Measurements from ENCODE around the gene NKX1-1.

The NKX1-1 gene

DNA sequence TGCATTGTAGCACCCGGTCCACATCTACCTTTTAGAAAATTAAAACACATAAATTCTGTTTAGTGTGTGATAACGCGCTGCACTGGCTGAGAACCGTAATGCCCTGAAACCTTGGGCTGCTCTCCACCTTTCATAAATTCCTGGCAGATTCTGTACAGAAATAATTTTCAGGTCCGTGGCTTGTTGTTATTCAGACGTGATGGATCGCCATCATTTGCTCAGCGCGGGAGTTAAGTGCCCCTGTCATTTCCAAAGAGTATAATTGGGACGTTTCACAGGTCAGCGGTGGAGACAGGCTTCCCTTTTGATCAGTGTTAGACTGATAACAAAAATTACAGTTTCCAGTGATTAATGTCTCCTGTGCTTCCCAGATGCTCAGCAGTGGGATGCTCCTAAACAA is 42.7 kb downstream of the NKX1-1 start:
- Histone ChIP-seq H3K27me3 (ENCODE audit: control insufficient read depth, insufficient read depth, low read length) (no peaks in the 10 kb centered on the region), H3K9me3 (ENCODE audit: control insufficient read depth, insufficient read depth, low read length) (no peaks in the 10 kb centered on the region), H3K4me1 (ENCODE audit: control insufficient read depth, insufficient read depth, low read length) (no peaks in the 10 kb centered on the region), H3K4me3 (ENCODE audit: low read depth, low read length) (no peak overlapping the region), H3K9ac (ENCODE audit: low read depth, low read length) (no peak overlapping the region), H3K36me3 (ENCODE audit: control insufficient read depth, insufficient read depth, low read length) (peaks cover 5% of the 10 kb centered on the region)

DNA sequence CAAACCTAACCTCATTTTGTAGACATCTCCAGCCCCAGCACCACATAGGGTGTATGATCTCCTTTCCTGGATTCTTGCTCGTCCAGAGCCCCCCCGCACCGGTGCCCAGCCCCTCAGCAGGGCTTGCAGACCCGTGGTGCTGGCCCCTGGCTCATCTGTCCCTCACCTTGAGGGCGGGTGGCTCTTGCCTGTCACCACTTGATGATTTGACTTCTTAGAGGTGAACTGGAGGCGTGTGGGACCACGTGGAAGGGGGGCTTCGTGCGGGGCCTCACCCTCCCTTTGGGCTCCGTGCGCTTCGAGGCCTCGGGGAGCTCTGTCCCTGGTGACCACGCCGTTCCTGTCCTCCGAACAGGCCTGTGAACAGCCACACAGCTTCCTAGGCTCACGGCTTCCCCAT is 43.7 kb downstream of the NKX1-1 start:
- Histone ChIP-seq H3K36me3 (ENCODE audit: control insufficient read depth, insufficient read depth, low read length) (peaks cover 13% of the 10 kb centered on the region), H3K27me3 (ENCODE audit: control insufficient read depth, insufficient read depth, low read length) (no peaks in the 10 kb centered on the region), H3K9me3 (ENCODE audit: control insufficient read depth, insufficient read depth, low read length) (no peaks in the 10 kb centered on the region)

DNA sequence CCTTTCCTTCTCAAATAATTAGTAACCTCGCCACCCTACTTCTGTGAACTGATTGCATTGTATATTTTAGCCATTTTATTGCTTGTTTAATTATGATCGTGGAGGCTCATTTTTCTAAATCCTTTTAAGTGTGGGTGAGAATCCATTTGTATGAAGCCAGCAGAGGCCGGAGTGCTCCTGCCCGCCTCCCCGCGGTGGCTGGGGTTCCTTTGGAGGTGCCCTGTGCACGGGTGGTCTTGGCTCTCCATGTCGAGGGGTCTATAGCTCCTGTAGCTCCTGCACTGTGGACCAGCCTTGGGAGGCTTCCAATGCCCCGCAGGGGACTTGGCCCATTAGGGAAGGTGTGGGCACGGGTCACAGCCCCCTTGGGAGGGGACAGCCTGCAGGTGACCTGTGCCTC is 44.2 kb downstream of the NKX1-1 start:
- no peaks in the 10 kb centered on the region for H3K4me1 ChIP-seq (ENCODE audit: control insufficient read depth, insufficient read depth, low read length)
- peaks cover 14% of the 10 kb centered on the region for H3K36me3 ChIP-seq (ENCODE audit: control insufficient read depth, insufficient read depth, low read length)
- H3K27me3 ChIP-seq (ENCODE audit: control insufficient read depth, insufficient read depth, low read length): no peaks in the 10 kb centered on the region
- no peak overlapping the region for H3K9ac ChIP-seq (ENCODE audit: low read depth, low read length)
- H3K9me3 ChIP-seq (ENCODE audit: control insufficient read depth, insufficient read depth, low read length): no peaks in the 10 kb centered on the region
- no peak overlapping the region for H3K4me3 ChIP-seq (ENCODE audit: low read depth, low read length)

More for the DNA sequence above, 43.7 kb downstream of the NKX1-1 start:
- H3K9ac ChIP-seq (ENCODE audit: low read depth, low read length): no peak overlapping the region
- H3K4me3 ChIP-seq (ENCODE audit: low read depth, low read length): no peak overlapping the region
- no peaks in the 10 kb centered on the region for H3K4me1 ChIP-seq (ENCODE audit: control insufficient read depth, insufficient read depth, low read length)

DNA sequence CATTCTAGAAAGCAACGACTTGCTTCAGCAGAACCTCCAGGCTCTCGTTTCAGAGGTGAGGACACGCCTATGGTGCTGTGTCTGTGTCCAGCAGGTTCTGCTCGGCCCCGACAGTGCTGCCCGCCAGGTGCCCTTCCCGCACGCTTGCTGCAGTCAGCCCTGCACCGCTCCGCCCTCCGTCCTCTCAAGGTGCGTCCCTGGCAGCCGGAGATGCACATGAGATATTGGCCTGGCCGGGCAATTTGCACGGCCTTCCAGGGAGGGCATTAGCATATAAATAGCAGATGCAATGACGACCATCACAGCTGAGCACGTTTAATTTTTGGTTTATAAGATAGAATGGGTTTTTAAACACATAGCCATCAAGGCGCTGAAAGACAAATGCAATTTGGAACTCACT is 44.8 kb downstream of the NKX1-1 start:
- H3K9ac ChIP-seq (ENCODE audit: low read depth, low read length): no peak overlapping the region
- no peaks in the 10 kb centered on the region for H3K27me3 ChIP-seq (ENCODE audit: control insufficient read depth, insufficient read depth, low read length)
- no peaks in the 10 kb centered on the region for H3K9me3 ChIP-seq (ENCODE audit: control insufficient read depth, insufficient read depth, low read length)
- H3K4me1 ChIP-seq (ENCODE audit: control insufficient read depth, insufficient read depth, low read length): no peaks in the 10 kb centered on the region
- peaks cover 18% of the 10 kb centered on the region for H3K36me3 ChIP-seq (ENCODE audit: control insufficient read depth, insufficient read depth, low read length)
- H3K4me3 ChIP-seq (ENCODE audit: low read depth, low read length): no peak overlapping the region

DNA sequence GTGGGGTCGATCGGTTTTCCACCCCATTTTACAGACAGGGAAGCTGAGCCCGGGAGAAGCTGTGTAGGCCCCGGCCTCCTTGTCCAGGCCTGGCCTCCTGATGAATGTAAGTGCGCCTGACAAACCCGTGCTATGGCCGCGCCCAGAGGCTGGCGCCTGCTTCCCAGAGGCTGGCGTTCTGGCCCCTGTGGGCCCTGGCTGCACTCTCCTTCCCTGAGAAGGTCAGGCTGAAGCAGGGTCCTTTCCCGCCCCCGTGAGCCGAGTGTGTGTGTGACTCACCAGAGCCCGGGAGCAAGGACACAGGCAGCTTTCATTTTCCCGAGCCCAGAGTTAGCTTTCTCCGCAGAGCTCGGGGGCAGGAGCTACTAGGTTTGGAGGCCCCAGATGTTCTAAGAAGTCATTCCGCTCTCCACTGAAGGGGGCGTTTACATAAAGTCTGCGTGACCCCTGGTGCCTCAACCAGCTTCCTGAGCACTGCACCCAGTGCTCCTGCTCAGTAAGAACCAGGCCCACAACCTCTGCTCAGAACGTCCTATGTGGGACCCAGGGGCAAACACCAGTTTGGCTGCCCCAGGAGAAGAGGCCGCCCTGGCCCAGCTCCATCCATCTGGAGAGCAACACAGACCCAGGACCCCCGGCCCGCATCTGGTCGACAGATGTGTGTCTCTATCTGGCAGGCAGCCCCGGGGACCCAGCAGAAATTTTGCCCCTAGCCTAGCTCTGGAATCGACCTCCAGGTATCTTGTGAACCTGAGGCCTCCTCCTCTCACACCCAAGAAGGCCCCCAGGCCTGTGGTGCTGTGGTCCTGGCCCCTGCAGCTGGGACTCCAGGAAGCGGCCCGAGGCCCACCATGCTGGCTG is 45.6 kb downstream of the NKX1-1 start:
- no peaks in the 10 kb centered on the region for H3K9me3 ChIP-seq (ENCODE audit: control insufficient read depth, insufficient read depth, low read length)
- H3K36me3 ChIP-seq (ENCODE audit: control insufficient read depth, insufficient read depth, low read length): peaks cover 26% of the 10 kb centered on the region
- no peak overlapping the region for H3K9ac ChIP-seq (ENCODE audit: low read depth, low read length)
- H3K27me3 ChIP-seq (ENCODE audit: control insufficient read depth, insufficient read depth, low read length): no peaks in the 10 kb centered on the region
- no peaks in the 10 kb centered on the region for H3K4me1 ChIP-seq (ENCODE audit: control insufficient read depth, insufficient read depth, low read length)
- H3K4me3 ChIP-seq (ENCODE audit: low read depth, low read length): no peak overlapping the region

DNA sequence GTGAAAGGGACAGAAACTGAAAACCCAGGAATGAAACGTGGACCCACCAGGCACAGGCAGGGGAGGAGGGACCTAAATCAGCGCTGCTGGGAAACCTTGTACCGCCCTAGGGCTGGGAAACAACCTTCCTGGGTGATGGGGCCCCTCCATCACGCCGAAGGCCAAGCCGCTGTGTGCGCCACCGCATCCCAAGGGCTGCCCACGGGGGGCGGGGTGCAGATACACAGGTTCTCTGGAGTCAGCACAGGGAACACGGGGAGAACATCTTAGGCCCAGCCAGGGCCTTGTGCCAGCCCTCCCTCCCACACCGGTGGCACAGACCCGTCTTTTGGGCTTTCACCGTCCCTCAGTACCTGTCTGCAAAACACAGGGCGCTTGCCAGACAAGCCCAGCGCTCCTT is 46.3 kb downstream of the NKX1-1 start:
- peak overlapping the region; percentile 37 for H3K9ac ChIP-seq (ENCODE audit: low read depth, low read length)
- no peaks in the 10 kb centered on the region for H3K27me3 ChIP-seq (ENCODE audit: control insufficient read depth, insufficient read depth, low read length)
- H3K9me3 ChIP-seq (ENCODE audit: control insufficient read depth, insufficient read depth, low read length): no peaks in the 10 kb centered on the region
- H3K4me1 ChIP-seq (ENCODE audit: control insufficient read depth, insufficient read depth, low read length): no peaks in the 10 kb centered on the region
- H3K36me3 ChIP-seq (ENCODE audit: control insufficient read depth, insufficient read depth, low read length): peaks cover 26% of the 10 kb centered on the region
- H3K4me3 ChIP-seq (ENCODE audit: low read depth, low read length): no peak overlapping the region

DNA sequence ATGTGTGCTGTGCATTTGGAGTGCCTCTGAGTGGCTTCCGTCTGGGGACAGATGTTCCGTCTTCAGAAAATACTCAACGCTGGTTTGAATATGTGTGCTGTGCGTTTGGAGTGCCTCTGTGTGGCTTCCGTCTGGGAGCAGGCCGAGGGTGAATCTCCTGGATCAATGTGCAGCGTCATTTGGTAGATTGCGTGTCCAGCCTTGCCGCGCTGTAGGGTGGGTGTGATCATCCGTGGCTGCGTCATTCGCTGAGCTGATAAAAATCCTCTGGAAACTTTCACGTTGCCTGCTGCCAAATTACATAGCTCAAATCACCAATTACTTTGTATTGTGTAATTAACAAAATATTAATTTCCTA is 47.1 kb downstream of the NKX1-1 start:
- Histone ChIP-seq H3K27me3 (ENCODE audit: control insufficient read depth, insufficient read depth, low read length) (no peaks in the 10 kb centered on the region), H3K4me3 (ENCODE audit: low read depth, low read length) (no peak overlapping the region), H3K9ac (ENCODE audit: low read depth, low read length) (no peak overlapping the region), H3K4me1 (ENCODE audit: control insufficient read depth, insufficient read depth, low read length) (no peaks in the 10 kb centered on the region), H3K9me3 (ENCODE audit: control insufficient read depth, insufficient read depth, low read length) (no peaks in the 10 kb centered on the region), H3K36me3 (ENCODE audit: control insufficient read depth, insufficient read depth, low read length) (peaks cover 28% of the 10 kb centered on the region)

DNA sequence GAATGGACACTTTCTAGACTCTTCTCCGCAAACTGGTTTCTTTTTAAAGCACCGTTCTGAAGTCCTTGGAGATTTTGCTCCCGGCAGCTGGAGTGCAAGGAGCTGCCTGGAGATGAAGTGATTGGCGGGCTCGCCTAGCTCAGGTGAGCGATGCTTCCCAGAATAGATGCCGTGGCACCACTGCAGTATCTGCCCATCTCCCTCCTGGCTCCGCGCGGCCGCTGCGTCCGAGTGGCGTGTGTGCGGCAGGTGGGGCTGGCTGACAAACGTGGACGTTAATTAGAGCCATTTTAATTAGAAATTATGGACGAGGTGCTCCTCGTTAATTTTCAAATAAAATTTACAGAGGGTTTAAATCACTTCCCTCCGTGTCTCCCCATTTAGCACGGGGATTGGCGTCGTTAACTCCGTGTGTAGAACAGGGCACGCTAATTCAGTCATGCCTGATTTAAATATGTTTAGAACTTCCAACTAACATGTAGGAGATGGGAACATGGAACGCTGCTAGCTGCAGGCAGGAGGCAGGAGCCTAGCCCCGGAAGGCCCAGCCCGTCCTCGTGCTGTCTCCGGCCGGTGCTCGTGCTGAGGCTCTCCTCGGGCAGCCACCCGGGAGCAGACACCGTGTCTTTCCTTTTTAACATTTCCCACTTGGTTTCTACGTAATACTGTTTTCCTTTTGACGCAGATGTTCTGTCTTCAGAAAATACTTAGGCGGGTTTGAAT is 47.7 kb downstream of the NKX1-1 start:
- H3K27me3 ChIP-seq (ENCODE audit: control insufficient read depth, insufficient read depth, low read length): no peaks in the 10 kb centered on the region
- H3K4me3 ChIP-seq (ENCODE audit: low read depth, low read length): no peak overlapping the region
- no peak overlapping the region for H3K9ac ChIP-seq (ENCODE audit: low read depth, low read length)
- no peaks in the 10 kb centered on the region for H3K9me3 ChIP-seq (ENCODE audit: control insufficient read depth, insufficient read depth, low read length)
- peaks cover 28% of the 10 kb centered on the region for H3K36me3 ChIP-seq (ENCODE audit: control insufficient read depth, insufficient read depth, low read length)
- H3K4me1 ChIP-seq (ENCODE audit: control insufficient read depth, insufficient read depth, low read length): no peaks in the 10 kb centered on the region

DNA sequence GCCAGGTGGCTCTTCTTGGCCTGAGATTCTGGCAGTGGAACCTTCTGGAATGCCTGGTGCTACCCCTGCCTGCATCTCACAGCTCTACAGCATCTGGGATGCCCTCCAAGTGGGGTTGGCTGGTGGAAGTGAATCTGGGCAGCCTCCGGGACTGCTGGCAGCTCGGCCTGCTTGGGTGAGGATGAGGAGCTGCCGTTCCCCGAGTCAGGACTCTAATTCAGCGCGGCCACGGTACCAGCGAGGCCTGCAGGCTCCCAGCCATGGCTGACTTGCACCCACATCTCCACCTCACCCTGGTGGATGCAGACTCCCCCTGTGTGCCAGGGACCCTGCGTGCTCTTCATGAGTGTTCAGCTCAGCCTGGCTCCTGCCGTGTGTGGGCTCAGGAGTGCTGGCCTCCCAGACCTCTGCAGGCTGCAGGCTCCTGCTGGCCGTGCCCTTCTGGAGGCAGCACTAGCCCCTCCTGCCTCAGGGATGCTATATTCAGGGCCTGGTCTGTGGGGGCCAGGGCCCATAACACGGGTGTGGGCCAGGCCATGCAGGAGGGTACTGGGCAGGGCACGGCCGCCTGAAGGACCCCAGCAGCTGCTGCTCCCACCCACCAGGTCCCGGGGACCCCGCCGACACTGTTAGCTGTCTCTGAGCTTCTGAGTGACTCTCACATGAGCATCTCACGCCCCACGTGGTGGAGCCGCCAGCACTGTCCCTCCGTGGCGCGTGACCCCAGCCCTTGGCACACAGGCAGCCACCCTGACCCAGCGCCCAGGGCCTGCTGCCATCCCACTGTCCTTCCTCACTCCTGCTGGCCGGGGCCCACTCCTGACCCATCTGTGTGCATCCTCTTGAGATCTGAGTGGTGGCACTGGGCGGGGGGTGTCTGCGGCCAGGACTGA is 48.6 kb downstream of the NKX1-1 start:
- Histone ChIP-seq H3K36me3 (ENCODE audit: control insufficient read depth, insufficient read depth, low read length) (peaks cover 37% of the 10 kb centered on the region), H3K27me3 (ENCODE audit: control insufficient read depth, insufficient read depth, low read length) (no peaks in the 10 kb centered on the region), H3K4me3 (ENCODE audit: low read depth, low read length) (no peak overlapping the region), H3K9ac (ENCODE audit: low read depth, low read length) (no peak overlapping the region), H3K4me1 (ENCODE audit: control insufficient read depth, insufficient read depth, low read length) (no peaks in the 10 kb centered on the region), H3K9me3 (ENCODE audit: control insufficient read depth, insufficient read depth, low read length) (no peaks in the 10 kb centered on the region)

DNA sequence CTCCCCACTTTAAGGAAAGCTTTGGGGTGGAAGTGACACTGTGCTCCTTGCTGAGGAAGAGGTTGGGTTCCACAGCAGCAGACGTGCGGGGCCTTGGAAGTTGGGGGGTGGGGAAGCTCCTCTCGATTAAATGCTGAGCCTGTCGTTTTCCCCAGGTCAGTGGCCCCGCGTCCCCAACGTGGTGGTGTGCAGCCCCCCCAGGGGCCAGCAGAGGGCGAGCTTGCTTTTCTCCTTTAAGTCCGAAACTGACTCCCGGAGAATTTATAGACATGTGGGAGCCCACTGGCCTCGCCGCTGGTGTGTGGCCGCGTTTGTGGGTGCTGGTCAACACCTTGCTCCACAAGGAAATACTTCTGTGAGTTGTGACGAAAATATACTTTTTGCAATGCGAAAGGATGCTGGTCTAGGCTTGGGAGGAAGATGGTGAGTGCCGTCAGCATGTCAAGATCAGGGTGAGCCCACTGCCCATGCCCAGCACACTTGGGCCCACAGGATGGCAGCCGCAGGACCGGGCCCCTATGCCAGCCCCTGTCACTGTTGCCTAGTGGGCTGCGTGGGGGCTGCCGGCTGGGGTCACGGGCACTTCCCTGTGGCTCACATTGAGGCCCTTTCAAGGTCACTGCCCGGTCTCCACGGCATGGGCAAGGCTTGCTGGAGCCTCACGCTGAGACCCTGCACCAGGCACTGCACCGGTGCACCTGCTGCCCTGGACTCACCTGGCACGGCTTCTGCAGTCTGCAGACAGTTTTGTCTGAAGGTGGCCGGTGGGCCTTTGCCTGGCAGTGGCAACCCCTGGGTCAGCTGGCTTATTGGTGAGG is 49.9 kb downstream of the NKX1-1 start:
- H3K9me3 ChIP-seq (ENCODE audit: control insufficient read depth, insufficient read depth, low read length): no peaks in the 10 kb centered on the region
- no peak overlapping the region for H3K9ac ChIP-seq (ENCODE audit: low read depth, low read length)
- H3K4me3 ChIP-seq (ENCODE audit: low read depth, low read length): no peak overlapping the region
- H3K4me1 ChIP-seq (ENCODE audit: control insufficient read depth, insufficient read depth, low read length): no peaks in the 10 kb centered on the region
- no peaks in the 10 kb centered on the region for H3K27me3 ChIP-seq (ENCODE audit: control insufficient read depth, insufficient read depth, low read length)
- H3K36me3 ChIP-seq (ENCODE audit: control insufficient read depth, insufficient read depth, low read length): peaks cover 43% of the 10 kb centered on the region

DNA sequence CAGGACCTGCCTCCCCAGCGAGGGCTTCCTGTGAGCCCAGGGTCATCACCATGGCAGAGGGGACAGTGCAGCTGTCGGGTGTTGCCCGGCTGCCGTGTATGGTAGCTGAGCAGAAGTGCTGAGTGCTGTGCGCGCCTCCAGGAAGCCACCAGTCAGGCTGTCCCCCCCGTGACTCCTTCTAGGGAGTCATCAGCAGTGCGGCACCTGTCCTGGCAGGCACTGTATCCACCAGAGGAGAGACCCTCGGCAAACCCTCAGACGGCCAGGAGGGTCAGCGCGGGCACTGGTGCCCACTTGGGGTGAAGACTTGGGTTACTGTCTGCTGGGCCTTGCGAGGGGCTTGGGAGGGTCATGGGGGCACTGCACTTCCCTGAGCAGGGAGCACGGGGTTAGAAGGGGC is 50.9 kb downstream of the NKX1-1 start:
- Histone ChIP-seq H3K4me3 (ENCODE audit: low read depth, low read length) (no peak overlapping the region), H3K27me3 (ENCODE audit: control insufficient read depth, insufficient read depth, low read length) (no peaks in the 10 kb centered on the region), H3K36me3 (ENCODE audit: control insufficient read depth, insufficient read depth, low read length) (peaks cover 48% of the 10 kb centered on the region), H3K9ac (ENCODE audit: low read depth, low read length) (no peak overlapping the region), H3K9me3 (ENCODE audit: control insufficient read depth, insufficient read depth, low read length) (no peaks in the 10 kb centered on the region), H3K4me1 (ENCODE audit: control insufficient read depth, insufficient read depth, low read length) (no peaks in the 10 kb centered on the region)
